ENCODE data around the gene ABCC10. TPM values are rescaled to one million over a fixed set of nuclear protein-coding genes. Genes with fewer than 3 reads are reported as not detected.

ABCC10 gene
- total RNA-seq, 4 donors from 2014 or later: 30.3 to 75.2 (median 48.2) TPM

DNA sequence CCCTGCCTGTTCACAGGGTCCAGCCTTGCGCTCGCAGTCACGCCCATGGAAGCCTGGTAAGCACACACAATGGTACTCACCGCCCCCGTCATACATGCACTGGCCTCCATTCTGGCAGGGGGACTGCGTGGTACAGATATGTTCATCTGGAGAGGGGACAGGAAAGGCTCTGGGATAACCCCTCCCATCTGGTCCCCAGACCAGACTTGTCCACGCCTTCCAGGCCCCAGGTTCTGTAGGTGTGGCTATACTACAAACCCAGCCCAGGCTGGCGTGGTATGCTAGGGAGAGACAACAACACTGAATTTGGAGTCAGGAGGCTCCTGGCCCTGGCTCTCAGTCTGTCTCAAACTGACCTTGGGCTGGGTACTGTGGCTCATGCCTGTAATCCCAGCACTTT is 24.6 kb downstream of the ABCC10 start:
- H3K4me1 ChIP-seq: peaks cover 0 to 21% (median 3%) of the 10 kb centered on the region in 4 donors
- DNase-seq: no peak
- no peak overlapping the region for H3K4me3 ChIP-seq
- no peaks in the 10 kb centered on the region for H3K9me3 ChIP-seq
- no peak overlapping the region for H3K27ac ChIP-seq
- H3K36me3 ChIP-seq: peaks cover 0 to 52% (median 0%) of the 10 kb centered on the region in 3 donors
- peaks cover 0 to 6% of the 10 kb centered on the region in 2 donors for H3K27me3 ChIP-seq
- TF ChIP-seq, protein P1, sequence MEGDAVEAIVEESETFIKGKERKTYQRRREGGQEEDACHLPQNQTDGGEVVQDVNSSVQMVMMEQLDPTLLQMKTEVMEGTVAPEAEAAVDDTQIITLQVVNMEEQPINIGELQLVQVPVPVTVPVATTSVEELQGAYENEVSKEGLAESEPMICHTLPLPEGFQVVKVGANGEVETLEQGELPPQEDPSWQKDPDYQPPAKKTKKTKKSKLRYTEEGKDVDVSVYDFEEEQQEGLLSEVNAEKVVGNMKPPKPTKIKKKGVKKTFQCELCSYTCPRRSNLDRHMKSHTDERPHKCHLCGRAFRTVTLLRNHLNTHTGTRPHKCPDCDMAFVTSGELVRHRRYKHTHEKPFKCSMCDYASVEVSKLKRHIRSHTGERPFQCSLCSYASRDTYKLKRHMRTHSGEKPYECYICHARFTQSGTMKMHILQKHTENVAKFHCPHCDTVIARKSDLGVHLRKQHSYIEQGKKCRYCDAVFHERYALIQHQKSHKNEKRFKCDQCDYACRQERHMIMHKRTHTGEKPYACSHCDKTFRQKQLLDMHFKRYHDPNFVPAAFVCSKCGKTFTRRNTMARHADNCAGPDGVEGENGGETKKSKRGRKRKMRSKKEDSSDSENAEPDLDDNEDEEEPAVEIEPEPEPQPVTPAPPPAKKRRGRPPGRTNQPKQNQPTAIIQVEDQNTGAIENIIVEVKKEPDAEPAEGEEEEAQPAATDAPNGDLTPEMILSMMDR (IDR thresholded peaks at IDR 0.05): no peak
- TF ChIP-seq POLR2A (IDR thresholded peaks at IDR 0.05): no peak

DNA sequence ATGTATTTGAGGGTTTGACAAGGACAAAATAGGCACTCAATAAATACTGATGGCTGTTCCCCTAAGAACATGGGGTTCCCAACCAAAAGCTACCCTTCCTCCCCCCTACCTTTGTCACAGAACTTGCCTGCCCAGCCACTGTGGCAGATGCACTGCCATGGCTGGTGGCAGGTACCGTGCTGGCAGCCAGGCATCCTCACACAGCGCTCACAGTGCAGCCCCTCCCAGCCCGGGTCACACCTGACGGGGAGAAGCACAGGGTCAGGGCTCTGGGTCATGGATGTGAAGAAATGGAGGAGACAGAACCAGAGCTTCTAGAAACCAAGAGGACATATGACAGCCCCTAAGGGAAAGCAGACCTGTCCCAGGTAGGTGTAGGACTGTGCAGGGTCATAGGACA is 25.6 kb downstream of the ABCC10 start:
- Histone ChIP-seq H3K36me3 (peaks cover 0 to 42% (median 0%) of the 10 kb centered on the region in 3 donors), H3K4me1 (peaks cover 0 to 21% (median 3%) of the 10 kb centered on the region in 4 donors)
- TF ChIP-seq, protein P1 (IDR thresholded peaks at IDR 0.05): no peak
- no peak for TF ChIP-seq POLR2A (IDR thresholded peaks at IDR 0.05)

GRCh38 chr6:43453831-43454230 is 26.5 kb downstream of the ABCC10 start:
- H3K4me3 ChIP-seq: no peak overlapping the region
- peaks cover 0 to 39% (median 0%) of the 10 kb centered on the region in 3 donors for H3K36me3 ChIP-seq

More for the DNA sequence above, 25.6 kb downstream of the ABCC10 start:
- H3K27ac ChIP-seq: no peak overlapping the region
- peaks cover 0 to 6% of the 10 kb centered on the region in 2 donors for H3K27me3 ChIP-seq
- no peak for DNase-seq
- H3K9me3 ChIP-seq: no peaks in the 10 kb centered on the region
- no peak overlapping the region for H3K4me3 ChIP-seq

DNA sequence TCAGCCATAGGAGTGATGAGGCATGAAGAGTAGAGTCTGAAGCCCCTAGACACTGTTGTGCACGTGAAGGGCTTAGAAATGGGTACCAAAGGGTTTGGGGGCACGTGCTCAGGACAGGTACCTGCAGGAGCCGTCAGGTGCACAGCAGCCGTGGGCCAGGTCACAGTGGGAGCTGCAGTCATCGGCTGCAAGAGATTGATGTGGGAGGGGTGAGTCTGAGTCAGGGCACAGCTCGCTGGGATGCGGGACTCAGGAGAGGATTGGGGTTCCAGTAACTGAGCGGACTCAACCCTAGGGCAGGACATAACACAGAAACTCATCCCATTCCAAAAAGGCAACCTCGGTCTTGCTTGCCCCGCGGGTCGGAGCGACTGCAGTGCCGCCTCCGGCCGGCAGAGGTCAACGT is 27.0 kb downstream of the ABCC10 start:
- Histone ChIP-seq H3K9me3 (no peaks in the 10 kb centered on the region), H3K4me1 (peaks cover 0 to 21% (median 3%) of the 10 kb centered on the region in 4 donors), H3K36me3 (peaks cover 0 to 34% (median 0%) of the 10 kb centered on the region in 3 donors), H3K27me3 (peaks cover 0 to 6% of the 10 kb centered on the region in 2 donors), H3K27ac (no peak overlapping the region), H3K4me3 (peak overlapping the region; percentile 33 to 61 (median 56))
- no peak for DNase-seq
- TF ChIP-seq POLR2A (IDR thresholded peaks at IDR 0.05): no peak
- TF ChIP-seq, protein P1 (IDR thresholded peaks at IDR 0.05): peak; percentile 94 to 95 (median 94)

More at GRCh38 chr6:43453831-43454230, 26.5 kb downstream of the ABCC10 start:
- Histone ChIP-seq H3K27ac (no peak overlapping the region), H3K27me3 (peaks cover 0 to 6% of the 10 kb centered on the region in 2 donors), H3K9me3 (no peaks in the 10 kb centered on the region), H3K4me1 (peaks cover 0 to 21% (median 3%) of the 10 kb centered on the region in 4 donors)
- TF ChIP-seq, protein P1 (IDR thresholded peaks at IDR 0.05): no peak
- TF ChIP-seq POLR2A (IDR thresholded peaks at IDR 0.05): no peak
- no peak for DNase-seq

DNA sequence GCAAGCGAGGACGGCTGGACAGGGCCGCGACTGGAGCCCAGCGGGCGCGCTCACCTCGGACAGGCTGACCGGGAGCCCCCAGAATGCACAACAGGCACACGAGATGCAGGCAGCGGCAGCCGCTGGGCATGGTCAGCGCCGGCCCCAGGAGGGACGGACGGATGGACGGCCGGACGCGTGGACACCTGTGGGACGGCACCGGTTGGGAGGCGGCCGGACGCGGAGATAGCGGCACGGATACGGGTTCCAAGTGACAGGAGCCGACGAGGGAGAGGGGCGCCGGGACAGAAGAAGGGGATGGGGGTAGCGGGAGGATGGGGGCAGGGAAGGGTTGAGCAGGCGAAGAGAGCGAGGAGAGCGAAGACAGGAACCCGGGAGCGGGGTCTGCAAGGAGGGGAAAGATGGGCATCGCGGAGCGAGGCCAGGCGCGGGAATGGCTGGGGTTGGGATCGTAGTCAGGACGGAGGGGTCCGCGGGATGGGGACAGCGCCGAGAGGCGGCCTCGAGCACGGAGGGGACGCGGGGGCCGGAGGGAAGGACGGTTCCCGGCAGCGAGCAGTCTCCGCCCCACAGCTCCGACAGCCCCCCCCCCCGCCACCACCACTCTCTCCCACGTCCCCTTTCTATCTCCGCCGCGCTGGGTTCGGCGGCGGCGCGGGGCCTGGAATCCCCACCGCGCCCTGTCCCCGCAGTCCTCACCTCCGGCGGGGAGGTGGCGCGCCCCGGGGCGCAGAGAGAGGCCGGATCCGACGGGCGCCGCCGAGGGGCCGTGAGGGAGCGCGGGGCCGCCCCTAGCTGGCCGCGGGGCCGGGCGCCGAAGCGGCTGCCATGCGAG is 27.6 kb downstream of the ABCC10 start:
- peak overlapping the region in 1 of 4 donors; percentile 62 for H3K27ac ChIP-seq
- H3K36me3 ChIP-seq: peaks cover 0 to 28% (median 0%) of the 10 kb centered on the region in 3 donors
- peaks cover 0 to 6% of the 10 kb centered on the region in 2 donors for H3K27me3 ChIP-seq
- peak overlapping the region; percentile 33 to 61 (median 56) for H3K4me3 ChIP-seq
- TF ChIP-seq, protein P1 (IDR thresholded peaks at IDR 0.05): peak in 2 of 6 experiments; percentile 3
- no peak for TF ChIP-seq POLR2A (IDR thresholded peaks at IDR 0.05)
- H3K9me3 ChIP-seq: no peaks in the 10 kb centered on the region
- DNase-seq: peak; percentile 76 to 92 (median 89)
- peaks cover 0 to 21% (median 3%) of the 10 kb centered on the region in 4 donors for H3K4me1 ChIP-seq

Measured in Peyer's patch (tissue), 4 donors.